Skin epidermis (tissue), 12 donors: ENCODE results near the gene SEC23A.
"Not testable (repeated sequence)": the region's sequence is repeated elsewhere in the genome, so short reads cannot be mapped to it uniquely, and the experiment has no call there.

Experiments used
- H3K27ac ChIP-seq, 21 experiments: fragments of 200-600 bp; sonication (generic) in 11 of 21; one replicate each; pipeline ENCODE4 v1.5.0; 2020; ENCODE audit warnings: mild to moderate bottlenecking in 3 of 21, inconsistent platforms in 2 of 21, moderate library complexity in 2 of 21
- H3K4me3 ChIP-seq, 7 experiments: fragments of 200-600 bp; sonication (generic) in 2 of 7; one replicate each; pipeline ENCODE4 v1.5.0; 2020; ENCODE audit warnings: inconsistent platforms in 2 of 7, mild to moderate bottlenecking in 2 of 7, moderate library complexity in 1 of 7

The SEC23A gene

DNA sequence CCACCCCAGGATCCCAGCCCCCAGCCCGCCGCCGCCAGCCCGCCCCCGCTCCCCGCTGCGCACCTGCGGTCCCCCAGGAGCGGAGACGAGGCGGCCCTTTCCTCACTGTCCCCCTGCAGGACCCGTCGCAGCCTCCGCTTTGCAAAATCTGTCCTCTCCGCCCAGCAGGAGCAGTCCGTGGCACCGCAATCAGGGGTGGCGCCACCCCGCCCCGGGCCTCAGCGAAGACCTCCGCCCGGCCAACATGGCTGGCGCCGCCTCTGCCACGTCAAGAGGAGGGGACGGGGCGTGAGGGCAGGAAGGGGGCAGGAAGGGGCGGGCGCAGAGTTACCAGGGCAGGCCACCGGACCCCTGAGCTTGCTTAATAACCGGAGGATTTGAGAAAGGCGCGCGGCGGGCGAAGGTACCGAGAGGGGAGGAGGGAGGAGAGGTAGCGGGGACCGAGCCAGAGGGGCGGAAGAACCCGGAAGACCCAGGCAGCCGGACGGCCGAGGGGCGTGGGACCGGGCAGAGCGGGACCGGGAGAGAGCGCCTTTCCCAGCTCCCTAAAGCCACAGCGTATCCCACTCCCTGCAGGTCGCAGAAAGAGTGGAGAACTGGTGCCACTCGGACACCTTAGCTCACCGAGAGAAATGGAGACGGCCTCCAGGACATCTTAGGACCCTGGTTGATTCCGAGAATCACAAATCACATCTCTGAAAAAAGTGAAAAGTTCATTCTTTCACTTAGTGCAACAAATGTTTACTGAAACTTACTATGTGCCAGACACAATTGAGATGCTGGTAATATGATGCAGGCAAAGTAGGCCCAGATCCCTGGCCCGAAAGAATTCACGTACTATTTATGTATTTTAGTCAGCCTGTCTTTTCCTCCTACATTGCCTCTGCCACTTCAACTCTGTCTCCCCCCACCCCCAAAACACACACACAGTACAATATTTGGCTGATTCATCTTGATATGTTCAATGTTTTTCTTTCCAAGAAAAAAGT, at the start of gene SEC23A:
SEC23A (minus strand) TSS at position 267 of the 989 bp plus-strand sequence. CDS start 7,117 bp downstream, outside the sequence.
- H3K27ac ChIP-seq: peak within 1 kb of the TSS; percentile 75 to 100 (median 94)
- peak within 1 kb of the TSS; percentile 59 to 96 (median 85) for H3K4me3 ChIP-seq

DNA sequence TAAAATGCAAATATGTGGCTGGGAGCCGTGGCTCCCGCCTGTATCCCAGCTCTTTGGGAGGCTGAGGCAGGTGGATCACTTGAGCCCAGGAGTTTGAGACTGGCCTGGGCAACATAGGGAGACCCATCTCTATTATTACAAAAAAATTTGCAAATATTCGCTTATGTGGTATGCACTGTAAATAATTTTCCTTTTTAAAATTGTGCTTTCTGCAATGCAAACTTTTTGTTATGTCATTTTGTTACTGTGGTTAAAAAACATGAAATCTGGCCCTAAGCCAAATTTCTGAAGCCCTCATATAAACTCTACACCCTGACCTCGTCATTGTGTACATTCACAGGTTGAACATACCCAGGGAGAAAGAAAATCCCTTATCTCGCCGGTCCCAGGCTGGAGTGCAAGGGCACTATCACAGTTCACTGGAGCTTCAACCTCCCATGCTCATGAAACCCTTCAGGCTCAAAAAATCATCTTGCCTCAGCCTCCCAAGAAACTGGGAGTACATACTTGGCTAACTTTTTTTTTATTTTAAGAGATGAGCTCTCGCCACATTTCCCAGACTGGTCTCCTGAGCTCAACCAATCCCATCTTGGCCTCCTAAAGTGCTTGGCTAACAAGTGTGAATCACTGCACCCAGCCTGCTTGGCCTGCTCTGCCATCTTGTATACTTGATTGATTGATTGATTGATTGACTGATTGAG, 42.4 kb upstream of the SEC23A start:
- H3K4me3 ChIP-seq: no peak overlapping the region
- H3K27ac ChIP-seq: no peak overlapping the region

DNA sequence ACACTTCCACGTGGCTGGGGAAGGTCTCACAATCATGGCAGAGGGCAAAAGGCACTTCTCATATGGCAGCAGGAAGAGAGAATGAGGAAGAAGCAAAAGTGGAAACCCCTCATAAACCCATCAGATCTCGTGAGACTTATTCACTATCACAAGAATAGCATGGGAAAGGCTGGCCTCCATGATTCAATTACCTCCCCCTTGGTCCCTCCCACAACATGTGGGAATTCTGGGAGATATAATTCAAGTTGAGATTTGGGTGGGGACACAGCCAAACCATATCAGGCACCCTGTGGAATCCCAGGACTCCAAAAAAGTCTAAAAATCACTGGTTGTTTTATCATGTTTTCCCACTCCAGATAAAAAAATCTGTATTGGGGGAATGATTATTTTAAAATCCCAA, 40.2 kb upstream of the SEC23A start:
- not testable (repeated sequence) for H3K4me3 ChIP-seq, H3K27ac ChIP-seq

DNA sequence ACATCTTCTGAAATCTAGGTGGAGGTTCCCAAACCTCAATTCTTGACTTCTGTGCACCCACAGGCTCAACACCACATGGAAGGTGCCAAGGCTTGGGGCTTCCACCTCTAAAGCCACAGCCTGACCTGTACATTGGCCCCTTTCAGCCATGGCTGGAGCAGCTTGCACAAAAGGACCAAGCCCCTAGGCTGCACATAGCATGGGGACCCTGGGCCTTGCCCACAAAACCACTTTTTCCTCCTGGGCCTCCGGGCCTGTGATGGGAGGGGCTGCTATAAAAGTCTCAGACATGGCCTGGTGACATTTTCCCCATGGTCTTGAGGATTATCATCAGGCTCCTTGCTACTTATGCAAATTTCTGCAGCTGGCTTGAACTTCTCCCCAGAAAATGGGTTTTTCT, 38.6 kb upstream of the SEC23A start:
- not testable (repeated sequence) for H3K27ac ChIP-seq, H3K4me3 ChIP-seq

DNA sequence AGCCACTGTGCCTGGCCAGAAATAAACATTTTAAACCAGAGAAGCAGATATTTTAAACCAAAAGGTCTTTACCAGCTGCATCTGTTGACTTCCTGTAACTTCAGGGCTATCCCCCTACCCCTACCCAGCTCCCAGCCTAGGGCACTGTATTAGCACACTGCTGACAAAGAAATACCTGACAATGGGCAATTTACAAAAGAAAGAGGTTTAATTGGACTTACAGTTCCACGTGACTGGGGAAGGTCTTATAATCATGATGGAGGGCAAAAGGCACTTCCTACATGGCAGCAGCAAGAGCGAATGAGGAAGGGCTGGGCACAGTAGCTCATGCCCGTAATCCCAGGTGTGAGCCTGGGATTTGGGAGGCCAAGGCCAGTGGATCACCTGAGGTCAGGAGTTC, 37.1 kb upstream of the SEC23A start:
- H3K4me3 ChIP-seq: no peak overlapping the region
- no peak overlapping the region for H3K27ac ChIP-seq

DNA sequence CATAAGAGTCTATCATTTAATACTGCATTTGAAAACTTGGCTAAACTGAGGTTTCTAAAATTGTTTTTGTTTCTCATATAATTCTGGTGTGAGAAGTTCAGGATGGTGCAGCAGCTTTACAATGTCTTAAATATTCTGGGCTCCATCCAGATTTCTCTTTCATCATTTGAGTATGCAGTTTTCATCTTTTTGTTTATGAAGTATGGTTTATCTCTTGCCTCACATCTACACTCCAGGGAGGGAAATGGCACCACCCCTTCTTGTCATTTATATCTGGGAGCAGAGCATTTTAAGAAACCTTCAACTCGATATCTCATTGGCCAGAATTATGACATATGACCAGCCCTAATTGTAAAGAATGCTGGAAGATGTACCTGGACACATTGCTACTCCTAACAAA, 35.4 kb upstream of the SEC23A start:
- no peak overlapping the region for H3K27ac ChIP-seq
- H3K4me3 ChIP-seq: no peak overlapping the region

DNA sequence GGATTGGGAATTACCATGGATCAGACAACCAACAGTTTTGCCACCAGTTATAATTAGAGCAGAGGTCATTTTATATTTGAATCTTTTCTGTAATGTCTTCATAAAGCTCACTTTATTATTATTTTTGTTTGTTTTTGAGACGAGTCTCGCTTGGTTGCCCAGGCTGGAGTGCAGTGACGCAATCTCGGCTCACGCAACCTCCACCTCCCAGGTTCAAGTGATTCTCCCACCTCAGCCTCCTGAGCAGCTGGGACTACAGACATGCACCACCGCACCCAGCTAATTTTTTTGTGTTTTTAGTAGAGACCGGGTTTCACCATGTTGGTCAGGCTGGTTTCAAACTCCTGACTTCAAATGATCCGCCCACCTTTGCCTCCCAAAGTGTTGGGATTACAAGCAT, 34.8 kb upstream of the SEC23A start:
- not testable (repeated sequence) for H3K27ac ChIP-seq, H3K4me3 ChIP-seq

DNA sequence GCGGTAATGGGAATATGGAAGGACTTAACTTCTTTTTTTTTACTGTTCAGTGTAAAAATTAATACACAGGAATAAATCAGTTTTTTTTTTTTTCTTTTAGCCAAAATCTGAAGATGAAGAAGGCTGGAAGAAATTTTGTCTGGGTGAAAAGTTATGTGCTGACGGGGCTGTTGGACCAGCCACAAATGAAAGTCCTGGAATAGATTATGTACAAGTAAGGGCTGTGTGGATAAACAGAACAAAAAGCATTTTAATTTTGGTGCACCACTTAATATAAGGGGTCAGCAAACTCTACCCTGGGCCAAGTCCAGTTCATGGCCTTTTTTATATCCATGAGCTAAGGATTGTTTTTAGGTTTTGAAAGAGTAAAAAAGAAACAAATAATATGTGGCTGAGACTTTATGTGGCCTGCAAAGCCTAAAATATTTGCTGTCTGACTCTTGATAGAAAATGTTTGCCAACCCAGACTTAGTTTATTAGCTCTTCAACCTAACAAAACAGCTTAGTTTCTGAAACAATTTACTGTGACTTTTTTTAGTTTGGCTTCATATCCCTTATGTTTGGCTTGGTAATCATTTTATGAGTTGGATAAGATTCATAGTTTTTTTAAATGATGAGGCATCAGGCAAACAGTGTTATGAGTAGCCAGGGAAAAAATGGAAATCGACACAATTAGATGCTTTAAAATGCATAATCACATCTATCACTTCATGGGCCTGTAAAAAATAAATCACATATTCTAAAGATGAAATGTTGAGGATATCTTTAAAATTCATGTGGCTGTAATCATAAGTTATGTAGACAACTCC, 19.5 kb upstream of the SEC23A start:
- Histone ChIP-seq H3K27ac (peak overlapping the region in 12 of 21 experiments; percentile 5 to 81 (median 38)), H3K4me3 (no peak overlapping the region)

DNA sequence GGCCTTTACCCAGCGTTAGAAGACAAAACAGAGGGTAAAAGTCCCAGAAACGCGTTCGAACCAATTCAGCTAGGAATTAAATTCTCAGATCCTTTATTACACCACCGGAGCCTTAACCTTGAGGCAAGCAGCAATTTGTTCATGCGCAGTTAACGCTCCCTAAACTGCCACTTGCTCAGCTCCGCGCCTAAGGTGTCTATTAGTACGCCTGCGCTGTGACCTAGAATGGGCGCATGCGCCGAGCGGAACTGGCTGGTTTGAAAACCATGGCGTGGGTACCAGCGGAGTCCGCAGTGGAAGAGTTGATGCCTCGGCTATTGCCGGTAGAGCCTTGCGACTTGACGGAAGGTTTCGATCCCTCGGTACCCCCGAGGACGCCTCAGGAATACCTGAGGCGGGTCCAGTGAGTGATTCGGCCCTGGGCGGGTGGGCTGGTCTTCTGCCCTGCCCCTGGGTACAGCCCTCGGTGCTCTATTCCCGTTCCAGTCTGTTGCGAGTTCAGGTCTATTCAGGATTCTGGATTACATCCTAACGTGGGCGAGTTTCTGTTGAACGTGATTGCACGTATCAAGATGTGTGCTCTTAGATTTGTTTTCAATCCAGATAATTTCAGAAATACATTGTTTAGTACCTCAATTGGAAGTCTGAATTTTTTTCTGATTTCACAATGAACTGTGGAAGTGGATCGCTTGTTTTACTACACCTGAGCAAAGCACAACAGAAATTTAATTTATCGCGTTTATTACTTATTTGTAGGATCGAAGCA, 11.2 kb upstream of the SEC23A start, which contains the start of gene GEMIN2:
GEMIN2 (plus strand) TSS at position 251 of the 766 bp plus-strand sequence; CDS start at position 267, 16 bp downstream.
- H3K27ac ChIP-seq: peak within 1 kb of the TSS in 20 of 21 experiments; percentile 8 to 85 (median 66)
- H3K4me3 ChIP-seq: peak within 1 kb of the TSS; percentile 53 to 85 (median 65)

DNA sequence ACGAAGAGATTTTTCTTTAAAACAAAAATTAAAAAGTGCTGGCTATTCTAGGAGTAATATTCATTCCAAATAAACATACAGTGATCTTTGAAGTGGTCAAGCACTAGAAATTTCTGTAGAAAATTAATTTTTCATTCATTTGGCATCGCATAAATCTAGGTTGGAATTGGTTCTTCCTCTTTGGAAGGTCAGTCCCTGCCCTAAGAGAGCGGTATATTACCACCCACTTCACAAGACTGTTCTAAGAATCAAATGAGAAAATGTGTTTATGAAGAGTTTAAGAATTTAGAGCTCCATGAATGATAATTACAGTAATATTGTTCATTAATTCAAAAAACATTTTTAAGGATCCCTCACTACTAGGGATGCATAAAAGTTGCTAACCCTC, 10.6 kb upstream of the SEC23A start:
- Histone ChIP-seq H3K27ac (peak overlapping the region in 18 of 21 experiments; percentile 40 to 85 (median 68)), H3K4me3 (peak overlapping the region in 6 of 7 experiments; percentile 53 to 85 (median 63))

DNA sequence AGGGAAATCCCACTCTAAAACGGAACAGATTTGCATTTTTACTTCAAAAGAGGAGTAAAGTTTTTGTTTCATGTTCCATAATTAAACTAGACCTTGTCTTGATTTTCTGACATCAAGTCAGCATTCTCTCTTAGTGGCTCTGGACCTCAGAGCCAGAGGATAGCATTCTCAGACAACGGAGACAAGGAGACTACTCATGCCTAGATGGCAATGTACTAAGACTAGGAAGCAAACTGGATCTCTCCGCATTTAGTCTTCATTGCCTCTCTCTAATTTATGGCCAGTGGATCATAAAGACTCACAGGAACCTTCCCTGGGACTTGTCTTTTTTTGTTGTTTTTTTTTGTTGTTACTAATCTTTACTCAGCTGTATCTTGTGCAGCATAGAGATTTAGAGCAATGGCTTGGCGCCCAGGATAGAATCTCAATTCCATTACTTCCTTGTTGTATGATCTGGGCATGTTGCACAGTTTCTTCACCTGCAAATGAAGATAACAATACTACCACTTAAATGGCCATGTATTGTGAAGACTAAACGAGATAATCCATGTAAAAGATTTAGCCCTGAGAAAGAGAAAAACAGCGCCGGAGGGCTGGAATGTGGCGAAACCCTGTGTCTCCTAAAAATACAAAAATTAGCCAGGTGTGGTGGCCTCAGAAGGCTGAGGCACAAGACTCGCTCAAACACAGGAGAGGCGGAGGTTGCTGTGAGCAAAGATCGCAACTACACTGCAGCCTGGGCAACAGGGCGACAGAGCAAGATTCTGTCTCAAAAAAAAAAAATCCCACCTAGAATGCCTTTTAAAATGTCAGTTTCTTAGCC, 7.1 kb upstream of the SEC23A start:
- H3K27ac ChIP-seq: no peak overlapping the region
- H3K4me3 ChIP-seq: no peak overlapping the region

DNA sequence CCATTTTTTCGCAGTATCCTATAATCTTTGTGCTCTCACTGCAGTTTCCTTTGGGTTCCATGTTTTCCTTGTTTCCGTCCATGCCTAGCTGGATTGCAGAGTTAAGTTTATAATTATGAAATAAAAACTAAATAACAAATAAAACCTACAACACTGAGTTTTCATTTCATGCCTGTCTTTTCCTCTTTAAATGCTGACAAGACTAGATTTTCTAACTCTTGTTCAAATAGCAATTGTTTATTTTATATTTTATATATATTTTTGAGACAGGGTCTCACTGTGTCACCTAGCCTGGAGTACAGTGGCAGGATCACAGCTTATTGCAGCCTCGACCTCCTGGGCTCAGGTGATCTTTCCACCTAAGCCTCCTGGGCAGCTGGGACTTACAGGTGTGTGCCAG, 5.8 kb upstream of the SEC23A start:
- no peak overlapping the region for H3K27ac ChIP-seq
- no peak overlapping the region for H3K4me3 ChIP-seq

DNA sequence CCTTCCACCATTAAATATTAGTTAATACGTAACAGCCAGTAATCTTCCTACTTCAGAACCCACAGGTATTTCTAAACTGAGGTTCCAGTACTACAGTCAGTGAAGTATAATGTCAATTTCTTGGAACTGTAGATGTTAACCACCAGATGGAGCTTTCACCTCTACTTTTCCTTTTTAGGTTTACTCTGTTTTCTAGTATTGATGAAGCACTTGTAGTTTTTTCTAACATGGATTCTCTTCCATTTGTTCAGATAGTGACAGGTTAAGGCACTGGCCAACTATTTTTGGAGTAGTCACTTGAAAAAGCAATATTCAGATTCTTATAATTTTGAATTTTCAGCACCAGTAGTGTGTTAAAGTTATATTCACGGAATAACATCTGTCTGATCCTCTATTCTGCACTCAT, 4.6 kb upstream of the SEC23A start:
- no peak overlapping the region for H3K27ac ChIP-seq
- H3K4me3 ChIP-seq: no peak overlapping the region

DNA sequence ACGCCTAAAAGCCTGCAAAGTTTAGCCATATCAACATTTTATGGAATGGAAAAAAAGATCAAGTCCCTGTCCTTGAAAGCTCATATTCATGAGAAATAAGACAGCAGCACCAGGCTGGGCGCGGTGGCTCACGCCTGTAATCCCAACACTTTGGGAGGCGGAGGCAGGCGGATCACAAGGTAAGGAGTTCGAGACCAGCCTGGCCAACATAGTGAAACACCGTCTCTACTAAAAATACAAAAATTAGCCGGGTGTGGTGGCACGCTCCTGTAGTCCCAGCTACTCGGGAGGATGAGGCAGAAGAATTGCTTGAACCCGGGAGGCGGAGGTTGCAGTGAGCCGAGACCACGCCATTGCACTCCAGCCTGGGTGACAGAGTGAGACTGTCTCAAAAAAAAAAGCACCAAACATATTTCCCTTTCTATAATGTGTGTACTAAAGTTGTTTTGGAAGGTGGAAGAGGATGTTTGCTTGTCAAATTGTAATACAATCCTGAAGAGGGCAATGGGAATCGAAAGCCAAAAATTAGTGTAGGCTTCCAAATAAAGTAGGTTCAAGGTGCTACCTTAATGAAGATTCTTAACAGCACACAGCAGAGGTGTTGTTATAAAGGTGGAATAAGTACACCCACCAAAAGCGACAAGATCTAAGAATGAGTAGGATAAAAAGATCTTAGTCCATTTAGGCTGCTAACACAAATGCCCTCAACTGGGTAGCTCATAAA, 1.2 kb upstream of the SEC23A start:
- peak overlapping the region in 20 of 21 experiments; percentile 2 to 100 (median 94) for H3K27ac ChIP-seq

DNA sequence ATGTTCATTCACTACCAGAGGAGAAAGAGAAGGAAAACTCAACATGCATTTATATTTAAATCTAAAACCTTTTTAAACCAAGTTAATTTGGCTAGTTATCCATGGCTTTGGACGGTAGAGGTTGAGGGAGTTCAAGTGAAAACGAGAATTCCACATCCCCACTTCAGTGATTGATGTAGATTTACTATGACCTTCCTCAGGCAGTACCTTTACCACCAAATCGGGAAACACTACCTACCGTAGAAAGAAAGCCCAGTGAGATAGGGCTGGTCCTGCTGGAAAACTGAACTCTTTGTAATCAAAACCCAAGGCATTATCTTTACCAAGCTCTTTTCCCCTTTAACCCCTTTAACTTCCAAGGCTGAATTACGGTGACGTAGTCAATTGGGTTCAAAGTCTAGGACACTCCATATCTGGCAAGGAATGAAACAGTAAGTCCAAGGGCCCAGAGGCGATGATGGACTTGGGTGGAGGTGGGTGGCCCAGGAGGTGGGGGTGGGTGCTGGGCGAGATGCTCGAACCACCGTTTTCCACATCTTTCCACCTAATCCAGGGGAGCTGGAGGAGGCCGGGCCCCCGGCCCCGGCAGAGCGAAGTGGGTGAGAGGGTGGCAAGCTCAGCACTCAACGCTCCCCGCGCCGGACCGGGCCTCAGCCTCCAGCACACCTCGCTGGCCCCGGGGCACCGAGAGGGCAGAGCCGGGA, 618 bp downstream of the SEC23A start:
- Histone ChIP-seq H3K27ac (peak overlapping the region; percentile 75 to 100 (median 94)), H3K4me3 (peak overlapping the region; percentile 59 to 96 (median 85))

More for the DNA sequence above, 1.2 kb upstream of the SEC23A start:
- peak overlapping the region; percentile 59 to 96 (median 85) for H3K4me3 ChIP-seq

DNA sequence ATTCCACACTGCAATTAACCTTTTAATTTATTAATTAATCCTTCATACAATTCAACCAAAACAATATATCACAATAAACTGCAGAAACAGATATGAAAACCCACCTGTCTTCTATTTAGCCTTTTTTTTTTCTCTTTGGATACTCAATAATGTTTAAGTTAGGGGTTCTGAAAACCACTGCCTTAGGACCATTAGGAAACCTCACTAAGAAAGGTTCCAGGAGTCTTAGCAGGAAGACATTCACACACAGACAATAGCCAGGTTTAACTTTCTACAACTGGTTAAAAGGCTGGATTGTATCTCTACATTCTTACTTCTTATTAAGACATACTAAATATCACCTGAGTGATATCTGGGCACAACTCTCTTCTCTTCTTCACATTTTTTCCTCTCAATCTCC, 3.3 kb downstream of the SEC23A start:
- Histone ChIP-seq H3K4me3 (no peak overlapping the region), H3K27ac (no peak overlapping the region)

DNA sequence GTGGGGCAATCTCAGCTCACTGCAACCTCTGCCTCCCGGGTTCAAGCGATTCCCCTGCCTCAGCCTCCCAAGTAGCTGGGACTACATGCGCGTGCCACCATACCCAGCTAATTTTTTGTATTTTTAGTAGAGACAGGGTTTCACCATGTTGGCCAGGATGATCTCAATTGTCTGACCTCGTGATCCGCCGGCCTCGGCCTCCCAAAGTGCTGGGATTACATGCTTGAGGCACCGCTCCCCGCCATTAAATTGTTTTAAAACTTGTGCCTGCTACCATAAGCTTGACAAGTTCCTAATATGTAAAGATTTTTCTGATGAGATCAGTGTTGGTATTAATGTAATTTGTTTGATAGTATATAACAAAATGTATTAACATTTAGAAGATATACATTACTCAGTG, 3.8 kb downstream of the SEC23A start:
- H3K27ac ChIP-seq, H3K4me3 ChIP-seq: not testable (repeated sequence)
